AG08395 (cell line): ENCODE measurements around the gene MED17.
"Not testable (repeated sequence)": the region's sequence is repeated elsewhere in the genome, so short reads cannot be mapped to it uniquely, and the experiment has no call there.

Experiments
- DNase-seq: peaks from one replicate; pipeline ENCODE4 v3.0.0; 2012; ENCODE audit warnings: mixed read lengths, low spot score

Gene MED17

GRCh38 chr11:93784145-93784934, at the start of gene MED17:
MED17 (plus strand) TSS chr11:93784282; CDS start chr11:93784514, 232 bp downstream.
- DNase-seq = peak; percentile 98

GRCh38 chr11:93734427-93735222, 49.5 kb upstream of the MED17 start:
- no peak for DNase-seq

GRCh38 chr11:93735627-93736026, 48.5 kb upstream of the MED17 start:
- DNase-seq = no peak

DNA sequence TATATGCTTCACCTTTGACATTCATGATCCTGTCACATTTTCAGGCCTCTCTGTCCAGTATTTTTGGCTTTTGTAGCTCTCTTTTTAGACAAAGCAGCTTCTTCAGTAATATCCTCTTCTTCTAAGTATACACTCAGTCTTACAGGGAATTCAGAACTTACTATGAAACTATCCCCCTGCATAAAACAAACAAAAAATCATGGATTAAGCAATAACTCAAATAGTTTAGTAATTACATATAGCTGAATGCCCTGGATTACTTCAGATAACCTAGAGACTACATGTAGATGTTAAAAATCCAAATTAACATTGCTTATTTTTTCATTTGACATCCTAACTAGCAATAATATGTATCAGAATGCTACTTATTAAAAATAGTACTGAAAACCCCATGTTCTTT, 48.0 kb upstream of the MED17 start:
- DNase-seq = no peak

GRCh38 chr11:93737904-93738612, 46.0 kb upstream of the MED17 start:
- DNase-seq = no peak

GRCh38 chr11:93738647-93739081, 45.4 kb upstream of the MED17 start:
- no peak for DNase-seq

GRCh38 chr11:93740031-93740729, 43.9 kb upstream of the MED17 start:
- peak; percentile 33 for DNase-seq

GRCh38 chr11:93740730-93741093, 43.4 kb upstream of the MED17 start:
- peak; percentile 64 for DNase-seq

DNA sequence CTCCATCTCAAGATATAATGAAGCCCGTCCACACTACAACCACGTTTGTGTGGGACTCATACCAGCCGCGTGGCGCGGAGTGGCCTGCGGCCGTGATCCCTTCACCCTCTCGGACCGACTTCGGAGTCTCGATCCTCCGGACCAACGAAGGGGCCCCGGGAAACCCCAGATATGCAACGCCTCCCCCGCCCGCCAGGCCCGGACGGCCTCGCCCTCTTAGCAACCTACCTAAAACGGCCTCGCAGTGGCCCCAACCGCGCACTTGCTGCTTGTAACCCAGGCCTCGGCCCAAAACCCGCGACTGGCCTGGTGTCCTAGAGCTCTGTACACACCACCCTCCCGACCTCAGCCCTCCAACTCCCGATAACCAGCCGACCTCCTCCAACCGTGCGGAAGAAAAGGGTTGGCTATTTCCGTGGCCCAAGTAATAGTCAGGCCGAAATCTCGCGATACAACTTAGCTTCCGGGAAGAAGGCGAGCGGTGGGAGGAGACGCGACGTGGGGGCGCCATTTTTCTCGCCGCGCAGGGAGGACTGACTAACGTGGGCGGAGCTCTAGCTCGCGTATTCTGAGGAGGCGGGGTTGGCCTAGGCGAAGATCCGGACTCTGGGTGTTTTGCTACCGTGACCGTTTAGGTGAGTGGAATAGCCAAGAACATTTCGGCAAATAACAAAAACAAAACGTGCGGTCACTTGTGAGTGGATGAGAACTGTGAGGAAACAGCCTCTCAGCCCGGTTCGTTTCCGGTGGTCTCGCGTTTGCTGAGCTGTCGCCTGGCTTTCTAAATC, 42.8 kb upstream of the MED17 start, which contains the start of the genes C11orf54 and TAF1D:
C11orf54 (plus strand) TSS at position 579 of the 788 bp plus-strand sequence. CDS start 5,722 bp downstream, outside the sequence.
TAF1D (minus strand) TSS at position 402 of the 788 bp plus-strand sequence. CDS start 2,191 bp downstream, outside the sequence.
- peak; percentile 97 for DNase-seq

DNA sequence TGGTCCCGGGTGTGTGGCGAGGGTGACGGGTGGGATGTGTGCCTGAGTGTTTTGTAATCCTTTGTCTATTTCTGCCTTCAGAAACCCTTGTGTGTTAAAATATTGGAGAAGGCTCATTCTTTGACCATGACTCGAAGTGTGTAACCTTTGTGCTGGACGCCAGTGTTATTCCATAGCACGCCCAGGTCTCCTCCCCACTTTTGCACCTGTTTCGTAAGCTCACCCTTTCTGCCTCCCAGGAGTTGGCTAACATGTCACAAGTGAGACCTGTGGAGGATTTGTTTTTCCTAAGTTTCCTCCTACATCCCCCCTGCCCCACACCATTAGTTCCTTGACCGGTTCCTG, 42.2 kb upstream of the MED17 start:
- peak; percentile 62 for DNase-seq

DNA sequence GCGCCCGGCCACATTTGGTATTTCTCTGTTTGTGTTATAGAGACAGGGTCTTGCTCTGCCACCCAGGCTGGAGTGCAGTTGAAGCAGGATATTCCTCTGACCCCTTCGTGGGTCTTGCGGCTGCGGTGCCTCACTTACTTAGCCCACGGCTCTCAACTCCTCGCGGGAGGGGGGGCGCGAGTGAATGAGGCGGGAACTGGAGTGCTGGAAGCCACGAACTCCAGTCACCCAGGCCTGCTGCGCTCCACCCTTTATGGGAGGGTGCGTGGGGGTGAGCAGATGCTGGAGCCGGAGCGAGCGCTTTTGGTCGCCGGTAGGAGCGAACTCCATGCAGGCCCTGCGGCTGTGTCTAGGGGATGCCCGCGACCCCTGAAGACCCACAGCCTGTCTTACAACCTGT, 40.8 kb upstream of the MED17 start:
- no peak for DNase-seq

- no peak for DNase-seq
Measured at GRCh38 chr11:93744669-93745004, 39.4 kb upstream of the MED17 start.

- not testable (repeated sequence) for DNase-seq
Measured at GRCh38 chr11:93745005-93745755, 38.9 kb upstream of the MED17 start.

- no peak for DNase-seq
Measured at GRCh38 chr11:93746101-93746500, 38.0 kb upstream of the MED17 start.

DNA sequence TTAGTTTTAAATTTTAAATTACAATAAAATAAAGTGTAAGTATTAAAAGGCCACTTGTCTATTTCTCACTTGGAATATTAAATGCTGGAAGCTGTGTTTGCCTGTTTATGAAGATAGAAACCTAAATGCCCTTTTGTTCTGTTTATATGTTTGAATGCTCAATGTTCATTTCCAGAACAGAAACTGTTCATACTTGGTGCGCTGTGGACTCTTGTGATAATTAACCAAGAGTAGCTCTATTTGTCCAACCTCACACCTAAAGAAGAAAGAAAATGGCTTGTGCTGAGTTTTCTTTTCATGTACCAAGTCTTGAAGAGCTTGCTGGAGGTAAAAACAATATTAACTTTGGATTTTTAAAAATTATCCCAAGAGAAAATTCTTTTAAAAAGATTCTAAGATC, 37.0 kb upstream of the MED17 start:
- no peak for DNase-seq

GRCh38 chr11:93751001-93751400, 33.1 kb upstream of the MED17 start:
- no peak for DNase-seq

- no peak for DNase-seq
Measured at GRCh38 chr11:93753241-93753640, 30.8 kb upstream of the MED17 start.

GRCh38 chr11:93756748-93757147, 27.3 kb upstream of the MED17 start:
- DNase-seq = no peak

- no peak for DNase-seq
Measured at GRCh38 chr11:93757301-93757700, 26.8 kb upstream of the MED17 start.
